Endodermal cell (in vitro differentiated cells): Measurements from ENCODE around the gene FAM89A. TPM values are rescaled to one million over a fixed set of nuclear protein-coding genes. Genes with fewer than 3 reads are reported as not detected.

ENCODE experiments used
- DNase-seq: peaks from one replicate; pipeline ENCODE4 v3.0.0-alpha.2; 2017
- H3K27ac ChIP-seq: 2 replicates; pipeline ENCODE4 v1.5.1; 2013; ENCODE audit warnings: mild to moderate bottlenecking, low read depth, low read length, moderate library complexity
- H3K27me3 ChIP-seq: 2 replicates; pipeline ENCODE4 v1.6.1; 2013; ENCODE audit warnings: mild to moderate bottlenecking, low read length, moderate library complexity; ENCODE audit not compliant: insufficient read depth, control insufficient read depth, poor library complexity, severe bottlenecking
- H3K36me3 ChIP-seq: 2 replicates; pipeline ENCODE4 v1.7.0; 2013; ENCODE audit warnings: mild to moderate bottlenecking, low read length, moderate library complexity; ENCODE audit not compliant: control insufficient read depth, insufficient read depth
- H3K4me1 ChIP-seq: one replicate; pipeline ENCODE4 v1.7.0; 2013; ENCODE audit warnings: low read length; ENCODE audit not compliant: control insufficient read depth, insufficient read depth
- H3K4me3 ChIP-seq: 2 replicates; pipeline ENCODE4 v1.5.1; 2013; ENCODE audit warnings: mild to moderate bottlenecking, low read length, moderate library complexity
- H3K9ac ChIP-seq: 2 replicates; pipeline ENCODE4 v1.6.1; 2013; ENCODE audit warnings: mild to moderate bottlenecking, low read length, moderate library complexity; ENCODE audit not compliant: poor library complexity, severe bottlenecking; ENCODE audit errors: extremely low read depth
- H3K9me3 ChIP-seq: 2 replicates; pipeline ENCODE4 v1.6.1; 2013; ENCODE audit warnings: mild to moderate bottlenecking, low read length, moderate library complexity; ENCODE audit not compliant: control insufficient read depth
- H3K27ac Mint-ChIP-seq: 2 replicates; pipeline ENCODE4 v1.8.0; 2020; ENCODE audit warnings: mixed read lengths
- H3K27me3 Mint-ChIP-seq: 2 replicates; pipeline ENCODE4 v1.8.0; 2021; ENCODE audit warnings: mild to moderate bottlenecking, mixed read lengths; ENCODE audit not compliant: insufficient read depth
- H3K36me3 Mint-ChIP-seq: 2 replicates; pipeline ENCODE4 v1.8.0; 2020; ENCODE audit warnings: low read depth, mixed read lengths
- H3K4me1 Mint-ChIP-seq: 2 replicates; pipeline ENCODE4 v1.8.0; 2020; ENCODE audit warnings: mixed read lengths
- H3K4me3 Mint-ChIP-seq: 2 replicates; pipeline ENCODE4 v1.8.0; 2020; ENCODE audit warnings: mild to moderate bottlenecking, moderate library complexity, mixed read lengths
- H3K9me3 Mint-ChIP-seq: 2 replicates; pipeline ENCODE4 v1.8.0; 2020; ENCODE audit warnings: mild to moderate bottlenecking, mixed read lengths
- CTCF ChIP-seq: fragments of 200-600 bp; sonication (generic); conservative IDR thresholded peaks from 2 replicates; pipeline ENCODE4 v1.5.0; 2021; ENCODE audit warnings: antibody characterized with exemption, mild to moderate bottlenecking
- WGBS, 2 experiments: methylation state at CpG; one replicate each; pipeline versions ENCODE4 v1.1.5 to v1.1.7; 2013; ENCODE audit warnings: missing lambda C conversion rate in 2 of 2, mixed read lengths in 1 of 2; ENCODE audit not compliant: insufficient coverage in 1 of 2, insufficient read length in 1 of 2; 5-methylcytosine and 5-hydroxymethylcytosine counted together
- total RNA-seq, 2 donors: library from RNA; stranded (reverse); fragmentation: NEBNext Ultra II Directional in 1 of 2; extraction: Animal tissue kit (Norgen Biotek cat#: 25700) in 1 of 2; gene quantifications; 2 replicates in 1 of 2; 3 replicates in 1 of 2; pipeline ENCODE4 v1.2.1, GENCODE V29; 2021

FAM89A gene
- total RNA-seq, 2 donors from 2014 or later = 55.9 to 57.7 TPM

DNA sequence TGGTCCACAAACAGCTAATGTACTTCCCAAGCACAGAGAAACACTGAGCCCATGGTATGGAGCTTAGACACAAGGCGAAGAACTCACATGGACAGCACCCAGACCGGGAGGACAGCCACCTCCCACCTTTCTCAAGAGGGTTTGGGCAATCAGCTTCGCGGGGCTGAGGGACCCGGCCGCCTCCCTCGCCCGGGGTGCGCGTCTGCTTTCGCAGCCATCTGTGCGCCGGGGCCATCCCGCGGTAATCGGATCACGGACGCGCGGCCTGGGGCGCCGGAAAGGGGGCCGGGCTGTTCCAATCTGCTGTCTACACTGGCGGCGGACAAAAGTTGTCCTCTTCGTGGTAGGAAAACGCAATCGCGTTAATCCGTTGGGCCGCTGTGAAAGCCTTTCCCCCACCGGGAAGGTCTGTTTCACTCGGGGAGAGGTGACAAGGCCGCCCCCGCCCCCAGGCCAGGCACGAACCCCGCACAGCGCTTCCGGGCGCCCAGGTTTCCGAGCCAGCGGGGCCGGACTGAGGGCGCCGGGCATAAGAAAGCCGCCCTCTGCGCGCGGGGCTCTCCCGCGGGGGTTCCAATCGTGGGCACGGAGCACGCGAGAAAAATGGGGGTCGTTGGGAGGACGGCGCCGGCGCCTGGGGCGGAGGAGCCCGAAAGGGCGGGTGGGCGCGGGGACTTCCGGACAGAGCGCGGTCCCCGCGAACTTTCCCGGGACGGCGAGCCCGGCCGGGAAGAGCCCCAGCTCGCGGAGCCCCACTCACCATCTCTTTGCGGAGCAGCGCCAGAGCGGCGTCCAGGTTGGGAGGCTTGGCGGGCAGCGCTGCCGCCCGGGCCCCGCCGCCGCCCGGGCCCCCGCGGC is 664 bp downstream of the FAM89A start:
- peaks cover 37% of the 10 kb centered on the region for H3K27me3 Mint-ChIP-seq
- H3K27ac Mint-ChIP-seq = peak overlapping the region; percentile 89
- Histone ChIP-seq H3K36me3 (peaks cover 3% of the 10 kb centered on the region), H3K9ac (peak overlapping the region; percentile 33), H3K27me3 (no peaks in the 10 kb centered on the region), H3K4me1 (peaks cover 5% of the 10 kb centered on the region), H3K27ac (no peak overlapping the region), H3K9me3 (peaks cover 3% of the 10 kb centered on the region), H3K4me3 (peak overlapping the region; percentile 90)
- peak; percentile 76 for DNase-seq
- H3K4me1 Mint-ChIP-seq = peaks cover 34% of the 10 kb centered on the region
- peak overlapping the region; percentile 88 for H3K4me3 Mint-ChIP-seq
- WGBS, 2 experiments = 0 to 1% methylated on average over 16 to 91 of the region's 91 CpGs
- no peaks in the 10 kb centered on the region for H3K9me3 Mint-ChIP-seq
- H3K36me3 Mint-ChIP-seq = peaks cover 14% of the 10 kb centered on the region
- no peak for TF ChIP-seq CTCF

DNA sequence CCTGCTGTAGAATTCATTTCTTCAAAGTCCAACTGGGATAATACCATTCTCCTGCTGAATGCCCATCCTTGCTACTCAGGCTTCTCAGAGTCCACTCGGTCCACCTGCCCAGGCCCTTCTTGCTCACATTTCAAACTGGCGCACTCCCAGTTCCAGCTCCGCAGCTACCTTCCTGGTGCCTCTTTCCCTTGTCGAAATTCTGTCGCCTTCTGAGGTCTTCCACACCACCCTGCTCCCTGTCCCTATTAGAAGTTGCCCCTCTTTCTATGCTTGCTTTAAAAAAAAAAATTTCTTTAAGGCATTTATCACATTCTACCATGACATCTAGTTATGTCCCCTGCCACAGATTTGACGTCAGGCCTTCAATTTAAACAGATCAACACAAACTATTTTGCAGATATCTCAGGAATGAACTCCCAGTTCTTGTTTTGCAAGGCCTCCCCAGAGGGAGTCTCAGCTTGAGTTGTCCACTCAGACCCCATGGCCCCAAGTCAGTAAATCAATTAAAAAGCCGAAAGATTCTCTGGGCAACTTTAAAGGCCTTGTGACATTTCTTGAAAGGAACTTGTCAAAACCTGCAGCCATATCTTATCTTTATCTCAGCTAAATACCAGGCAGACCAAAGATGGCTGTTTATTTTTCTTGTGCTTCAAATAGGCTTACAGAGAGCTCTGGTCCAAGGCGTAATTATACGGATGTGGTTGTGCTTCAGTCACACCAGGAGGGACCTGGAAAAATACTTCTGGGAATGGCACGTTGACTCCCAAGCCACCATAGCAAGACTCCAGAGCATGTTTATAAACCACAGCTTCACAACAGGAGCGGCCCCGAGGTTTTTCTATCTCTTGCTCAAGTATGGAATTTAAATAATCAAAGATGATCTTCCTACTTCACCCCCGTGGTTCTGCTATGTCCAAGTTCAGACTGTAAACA is 2.2 kb downstream of the FAM89A start:
- TF ChIP-seq CTCF = no peak
- Histone ChIP-seq H3K36me3 (peaks cover 3% of the 10 kb centered on the region), H3K4me3 (peak overlapping the region; percentile 90), H3K27me3 (no peaks in the 10 kb centered on the region), H3K27ac (no peak overlapping the region), H3K9me3 (no peaks in the 10 kb centered on the region), H3K4me1 (peaks cover 5% of the 10 kb centered on the region), H3K9ac (no peak overlapping the region)
- H3K4me1 Mint-ChIP-seq = peaks cover 46% of the 10 kb centered on the region
- peak overlapping the region; percentile 69 for H3K27ac Mint-ChIP-seq
- H3K4me3 Mint-ChIP-seq = peak overlapping the region; percentile 88
- H3K9me3 Mint-ChIP-seq = no peaks in the 10 kb centered on the region
- peak; percentile 63 for DNase-seq
- WGBS, 2 experiments = 47 to 72% methylated on average over 11 to 13 of the region's 13 CpGs
- H3K27me3 Mint-ChIP-seq = peaks cover 34% of the 10 kb centered on the region
- H3K36me3 Mint-ChIP-seq = peaks cover 17% of the 10 kb centered on the region

DNA sequence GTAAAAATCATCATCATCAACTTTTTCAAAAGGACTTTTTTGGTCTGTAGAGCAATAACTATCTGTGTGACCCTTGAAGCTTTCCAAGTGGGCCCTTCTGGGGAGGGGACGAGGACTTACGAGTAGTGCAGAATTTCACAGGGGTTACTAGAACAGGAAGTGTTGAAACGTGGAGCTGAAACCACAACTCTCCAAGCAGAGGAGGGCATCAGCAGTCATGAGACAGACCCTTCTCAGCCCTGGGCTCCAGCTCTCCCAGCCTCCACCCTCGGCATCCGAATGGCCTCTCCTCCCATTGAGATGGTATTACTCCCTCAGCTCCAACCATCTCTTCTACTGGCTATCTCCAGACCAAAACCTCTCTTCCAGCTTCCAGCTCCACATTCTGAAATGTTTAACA is 3.6 kb downstream of the FAM89A start:
- peaks cover 24% of the 10 kb centered on the region for H3K27me3 Mint-ChIP-seq
- 55 to 56% methylated on average over 3 to 5 of the region's 5 CpGs for WGBS, 2 experiments
- H3K4me3 Mint-ChIP-seq = peak overlapping the region; percentile 88

More for the DNA sequence above, 3.6 kb downstream of the FAM89A start:
- H3K9me3 ChIP-seq = no peaks in the 10 kb centered on the region
- no peak for DNase-seq
- no peak overlapping the region for H3K27ac ChIP-seq
- Mint-ChIP-seq H3K27ac (no peak overlapping the region), H3K36me3 (peaks cover 20% of the 10 kb centered on the region), H3K4me1 (peaks cover 49% of the 10 kb centered on the region), H3K9me3 (no peaks in the 10 kb centered on the region)
- TF ChIP-seq CTCF = no peak
- H3K36me3 ChIP-seq = peaks cover 3% of the 10 kb centered on the region
- H3K4me3 ChIP-seq = peak overlapping the region; percentile 90
- H3K9ac ChIP-seq = no peak overlapping the region
- no peaks in the 10 kb centered on the region for H3K27me3 ChIP-seq
- peaks cover 5% of the 10 kb centered on the region for H3K4me1 ChIP-seq
